Measurements from ENCODE around the gene RFNG.

The RFNG gene

DNA sequence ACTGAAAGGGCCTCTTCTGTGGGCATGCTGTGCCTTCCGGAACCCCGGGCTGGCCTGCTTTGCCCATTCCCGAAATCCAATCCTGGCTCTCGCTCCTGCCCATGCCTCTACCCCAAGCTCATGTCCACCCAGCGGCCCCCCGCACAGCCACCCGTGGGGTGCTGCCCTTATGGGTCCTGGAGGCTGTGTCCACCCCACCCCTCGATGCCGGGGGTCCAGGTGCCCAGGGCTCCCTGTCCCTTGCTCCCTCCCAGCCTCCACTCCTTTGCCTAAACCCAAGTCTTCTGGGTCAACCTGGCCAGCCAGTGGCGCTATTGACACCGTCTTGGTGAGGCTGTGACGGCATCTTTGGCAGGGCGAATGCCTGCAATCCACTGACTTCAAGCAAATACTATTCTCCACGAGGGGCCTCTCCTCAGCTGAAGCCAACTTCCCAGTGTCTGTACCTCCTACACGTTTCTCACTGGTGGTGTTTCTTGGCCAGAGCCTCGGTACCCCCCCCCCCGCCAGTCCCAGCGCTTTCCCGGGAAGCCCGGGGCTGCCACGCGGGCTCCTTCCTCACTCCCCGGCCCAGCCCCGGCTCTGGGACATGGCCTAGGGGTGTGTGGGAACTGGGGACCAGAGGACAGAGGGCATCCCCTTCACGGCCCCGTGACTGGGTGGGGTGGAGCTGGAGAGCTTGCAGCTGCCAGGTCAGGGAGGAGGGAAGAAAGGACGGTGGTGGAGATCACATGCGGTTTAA, 26.2 kb upstream of the RFNG start:
- no peak for DNase-seq

DNA sequence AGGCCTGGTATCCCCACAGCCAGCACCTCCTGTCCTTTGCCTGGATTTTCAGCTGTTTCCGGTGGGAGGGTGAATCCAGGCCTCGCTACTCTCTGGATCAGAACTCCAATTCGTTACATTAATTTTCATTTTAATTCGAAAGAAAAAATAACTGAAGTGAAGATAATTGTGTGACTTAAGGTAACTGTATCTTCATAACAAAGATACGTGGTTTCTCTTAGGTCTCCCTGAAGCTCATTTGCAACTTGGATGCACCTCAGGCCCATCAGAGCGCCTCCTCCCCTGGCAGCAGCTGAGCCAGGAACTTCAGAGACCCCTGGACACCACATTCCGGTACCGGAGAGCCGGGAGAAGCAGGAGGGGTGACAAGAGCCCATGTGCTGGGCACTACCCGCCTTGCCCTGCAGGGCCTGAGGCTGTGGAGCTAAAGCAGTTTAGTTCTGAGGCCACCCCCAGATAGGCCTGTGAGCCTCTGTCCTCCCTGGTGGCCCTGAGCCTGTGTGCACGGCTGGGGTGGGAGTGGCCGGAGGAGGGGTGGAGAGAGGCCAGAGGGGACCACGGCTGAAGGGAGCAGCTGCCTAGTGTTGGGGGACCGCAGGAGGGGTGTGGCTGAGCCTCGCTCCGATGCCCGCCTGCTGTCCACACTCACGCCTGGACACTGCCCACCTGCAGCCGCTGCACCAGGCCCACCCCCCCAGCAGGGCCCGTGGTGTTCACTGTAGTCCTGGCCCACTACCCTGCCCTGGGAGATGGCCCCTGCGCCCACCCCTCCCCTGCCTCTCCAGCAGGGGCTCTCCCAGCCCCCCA, 25.4 kb upstream of the RFNG start:
- no peak for DNase-seq

DNA sequence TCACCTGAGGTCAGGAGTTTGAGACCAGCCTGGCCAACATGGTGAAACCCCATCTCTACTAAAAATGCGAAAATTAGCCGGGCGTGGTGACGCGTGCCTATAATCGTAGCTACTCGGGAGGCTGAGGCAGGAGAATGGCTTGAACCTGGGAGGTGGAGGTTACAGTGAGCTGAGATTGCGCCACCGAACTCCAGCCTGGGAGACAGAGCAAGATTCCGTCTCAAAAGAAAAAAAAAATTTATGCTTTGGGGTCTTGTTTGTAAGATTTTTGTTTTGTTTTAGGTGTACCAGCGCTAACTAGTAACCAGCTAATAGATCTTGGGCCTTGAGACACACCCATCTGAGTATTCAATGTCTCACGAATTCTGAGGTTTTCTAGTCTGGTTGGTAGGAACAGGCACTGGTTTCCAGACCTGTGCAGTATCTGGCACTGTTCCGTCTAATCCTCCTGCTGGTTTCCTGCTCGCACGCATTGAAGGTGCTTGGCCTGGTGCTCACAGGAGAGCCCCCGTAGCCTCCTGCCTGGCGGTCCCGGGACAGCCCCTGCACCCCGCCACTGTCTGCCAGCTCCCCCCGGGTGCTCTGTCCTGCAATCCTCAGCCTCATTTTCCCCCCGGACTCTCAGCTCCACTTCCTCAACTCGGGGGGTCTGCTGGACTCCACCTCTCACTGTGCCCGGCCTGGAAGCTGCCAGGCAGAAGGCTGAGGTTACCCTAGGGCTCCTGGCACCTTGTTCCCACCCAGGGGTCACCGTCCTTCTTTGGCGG, 24.6 kb upstream of the RFNG start:
- no peak for DNase-seq

DNA sequence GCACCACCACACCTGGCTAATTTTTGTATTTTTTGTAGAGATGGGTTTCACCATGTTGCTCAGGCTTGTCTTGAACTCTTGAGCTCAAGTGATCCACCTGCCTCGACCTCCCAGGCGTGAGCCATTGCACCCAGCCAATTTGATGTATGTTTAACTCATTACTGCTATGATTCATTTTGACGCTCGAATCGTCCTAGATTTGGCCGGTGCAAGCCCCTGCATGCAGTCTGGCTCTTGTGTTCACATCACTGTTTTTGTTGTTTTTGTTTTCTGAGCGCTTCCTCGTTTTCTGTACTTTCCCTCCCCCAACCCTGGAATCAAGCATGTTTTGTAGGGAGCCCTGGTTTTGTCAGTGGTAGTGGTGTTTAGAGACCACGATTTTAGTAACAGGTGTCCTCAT, 21.8 kb upstream of the RFNG start:
- DNase-seq, result no peak

DNA sequence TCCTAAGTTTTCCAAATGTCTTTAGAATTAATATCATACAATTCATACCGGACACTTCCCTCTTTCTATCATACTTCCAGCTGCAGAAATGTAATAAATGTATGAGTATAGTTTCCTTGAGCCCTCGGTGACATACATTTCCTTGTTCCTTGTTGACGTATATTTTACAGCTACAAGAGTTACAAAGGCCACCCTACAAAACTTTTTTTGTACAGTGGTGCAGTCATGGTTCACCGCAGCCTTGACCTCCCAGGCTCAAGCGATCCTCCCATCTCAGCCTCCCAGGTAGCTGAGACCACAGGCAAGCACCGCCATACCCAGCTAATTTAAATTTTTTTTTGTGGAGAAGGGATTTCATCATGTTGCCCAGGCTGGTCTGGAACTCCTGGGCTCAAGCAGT, 21.2 kb upstream of the RFNG start:
- no peak for DNase-seq

DNA sequence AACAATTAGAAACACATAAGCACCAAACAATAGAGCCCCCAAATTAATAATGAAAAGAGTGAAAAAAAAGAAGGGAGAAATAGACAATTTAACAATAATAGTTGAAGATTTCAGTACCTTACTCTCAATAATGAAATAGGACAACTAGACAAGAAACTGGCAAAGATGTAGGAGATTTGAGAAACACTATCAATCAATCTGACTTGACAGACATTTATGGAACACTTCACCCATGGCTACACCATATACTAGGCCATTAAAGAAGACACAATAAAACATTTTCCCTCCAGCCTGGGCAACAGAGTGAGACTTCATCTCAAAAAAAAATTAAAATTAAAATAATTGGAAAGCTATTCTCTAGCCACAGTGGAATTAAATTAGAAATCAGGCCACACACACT, 19.0 kb upstream of the RFNG start:
- no peak for DNase-seq

DNA sequence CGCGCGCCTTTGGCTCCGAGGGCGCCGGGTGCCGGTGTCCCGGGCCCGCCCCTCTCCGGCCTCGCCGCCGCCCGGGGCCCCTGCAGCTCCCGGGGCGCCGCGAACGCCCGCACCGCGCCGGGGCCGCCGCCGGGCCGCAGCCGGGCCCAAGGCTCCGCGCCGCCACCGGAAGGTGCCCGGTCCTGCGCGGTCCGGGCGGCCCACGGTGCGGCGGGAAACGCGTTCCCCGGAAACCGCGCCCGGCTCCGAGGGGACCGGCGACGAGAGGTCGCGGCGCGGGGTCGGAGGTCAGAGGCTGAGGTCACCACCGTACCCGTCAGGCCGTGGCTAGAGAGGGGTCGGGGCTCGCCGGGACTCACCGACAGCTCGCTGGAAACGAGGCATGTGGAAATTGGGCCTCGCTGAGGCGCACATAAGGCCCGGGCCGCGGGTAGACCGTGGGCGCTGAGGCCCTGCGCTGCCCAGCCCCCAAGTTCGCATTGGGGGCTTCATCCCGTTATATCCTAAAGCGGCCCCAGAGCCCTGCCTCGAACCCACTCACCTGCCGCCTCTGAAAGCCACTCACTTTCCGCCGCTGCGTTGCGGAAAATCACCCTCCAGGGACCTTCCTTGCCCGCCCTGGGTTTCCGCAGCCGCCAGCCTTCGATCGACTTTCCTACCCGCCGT, 14.2 kb upstream of the RFNG start, which contains the start of gene DUS1L:
TSS of gene DUS1L (minus strand) at position 167 of the 666 bp plus-strand sequence. CDS start 745 bp downstream, outside the sequence.
- DNase-seq, result peak; percentile 40 to 48

DNA sequence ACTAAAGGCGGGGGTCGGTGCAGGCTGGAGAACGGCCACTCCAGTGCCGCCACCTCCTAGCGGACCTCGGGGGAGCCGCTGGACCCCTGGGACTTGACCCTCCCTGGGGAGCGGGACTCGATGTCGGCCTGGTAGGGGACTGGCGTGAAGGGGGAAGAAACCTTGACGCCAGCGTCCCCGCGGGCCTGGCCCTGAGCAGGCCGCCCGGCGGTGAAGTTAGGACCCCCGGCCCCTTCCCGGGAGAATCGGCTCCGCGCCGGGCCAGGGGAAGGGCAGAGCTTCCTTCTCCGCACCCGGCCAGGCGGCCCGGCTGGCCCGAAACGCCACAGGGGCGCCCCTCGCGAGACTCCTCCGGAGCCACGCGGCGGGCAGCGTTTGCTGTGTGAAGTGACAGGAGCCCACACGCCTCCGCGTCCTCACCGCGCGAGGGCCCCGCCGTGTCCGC, 13.6 kb upstream of the RFNG start:
- no peak for DNase-seq

DNA sequence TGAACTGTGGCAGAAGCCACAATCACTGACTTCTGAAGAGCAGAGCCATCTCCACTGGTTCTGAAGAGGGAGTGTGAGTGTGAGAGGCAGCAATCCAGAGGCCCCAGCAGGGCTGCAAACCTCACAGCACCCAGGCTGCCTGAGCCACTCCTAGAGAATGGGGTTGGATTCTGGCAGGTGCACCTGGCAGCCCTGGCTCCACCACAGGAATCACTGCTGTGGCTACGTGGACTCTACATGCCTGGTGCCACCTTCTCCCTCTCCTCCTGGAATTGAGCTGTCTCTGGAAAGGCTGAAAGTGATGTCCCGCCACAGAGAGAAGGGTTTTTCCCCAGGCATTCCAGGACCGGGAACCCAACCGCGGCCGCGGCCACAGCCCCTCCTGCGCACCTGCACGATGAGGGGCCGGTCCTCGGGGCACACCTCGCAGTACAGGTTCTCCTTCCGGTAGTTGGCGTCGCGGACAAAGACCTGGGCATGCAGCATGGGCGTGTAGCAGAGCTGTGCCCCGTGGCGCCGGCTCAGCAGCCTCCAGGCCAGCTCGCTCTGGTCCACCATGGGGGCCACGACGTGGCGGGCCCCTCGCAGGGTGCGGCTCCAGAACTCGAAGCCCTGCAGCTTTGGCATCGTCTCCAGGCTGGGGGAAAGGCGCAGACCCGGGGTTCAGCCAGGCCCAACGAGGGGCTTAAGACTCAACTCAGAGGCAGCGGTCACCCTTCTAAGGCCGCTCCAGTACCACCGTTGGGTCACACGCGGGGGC, 13.0 kb upstream of the RFNG start:
- no peak for DNase-seq

DNA sequence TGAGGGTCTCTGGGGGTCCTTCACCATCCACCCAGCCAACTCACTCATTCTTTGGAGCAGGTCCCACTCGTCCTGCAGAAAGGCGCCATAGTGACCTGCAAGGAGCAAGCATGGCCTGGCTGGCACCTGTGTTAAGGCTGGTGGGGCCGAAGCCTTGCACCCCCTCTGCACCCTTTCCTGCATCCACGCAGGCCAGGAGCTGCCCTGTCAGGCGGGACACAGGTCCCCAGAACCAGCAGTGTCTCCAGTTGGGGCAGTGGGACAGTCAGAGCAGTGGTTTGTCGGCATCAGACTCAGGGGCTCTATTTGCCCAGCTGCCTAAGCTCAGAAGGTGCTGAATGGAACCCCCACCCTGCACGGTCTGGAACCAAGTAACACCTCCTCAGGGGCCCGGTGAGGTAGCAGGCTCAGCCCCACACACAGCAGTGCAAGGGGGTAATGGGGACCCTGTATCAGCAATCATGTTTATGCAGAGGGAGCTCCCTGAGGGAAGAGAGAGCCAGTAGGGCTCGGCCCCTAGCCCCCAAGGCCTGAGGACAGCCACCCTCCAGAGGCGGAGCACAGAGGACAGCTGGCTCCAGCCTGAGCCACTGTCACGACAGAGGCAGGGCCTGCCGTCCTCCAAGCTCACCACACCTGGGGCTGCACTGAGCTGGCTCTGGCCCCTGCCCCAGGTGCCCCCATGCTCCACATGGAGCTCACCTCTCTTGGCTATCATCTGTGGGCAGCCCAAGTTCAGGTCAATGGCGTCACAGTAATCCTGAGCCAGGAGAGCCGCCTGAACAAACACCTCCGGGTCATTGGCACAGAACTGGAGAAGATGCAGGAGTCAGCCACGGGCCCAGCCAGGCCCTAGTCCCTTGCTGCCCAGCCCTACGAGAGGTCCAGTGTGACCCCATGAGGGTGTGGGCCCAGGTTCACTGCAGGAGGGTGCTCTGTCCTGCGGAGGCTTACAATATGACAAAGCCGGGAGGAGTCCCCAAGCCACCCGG, 12.1 kb upstream of the RFNG start:
- DNase-seq, result no peak

DNA sequence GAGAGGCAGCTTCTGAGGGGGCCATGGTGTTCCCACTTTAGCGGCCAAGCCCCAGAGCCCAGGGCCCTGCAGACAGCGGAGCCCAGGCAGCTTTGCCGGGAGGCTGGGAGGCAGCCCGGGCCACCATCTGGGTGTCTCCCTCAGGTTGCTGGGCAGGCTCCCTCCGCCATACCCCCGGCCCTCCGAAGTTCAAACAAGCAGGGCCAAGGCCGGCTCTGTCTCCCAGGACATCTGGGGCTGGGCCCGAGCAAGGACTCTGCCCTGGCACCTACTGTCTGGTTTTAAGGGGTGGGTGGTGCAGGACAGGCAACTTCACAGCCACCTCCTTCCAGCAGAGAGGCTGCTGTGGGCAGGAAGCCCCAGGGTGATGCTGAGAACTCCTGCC, 11.4 kb upstream of the RFNG start:
- no peak for DNase-seq

DNA sequence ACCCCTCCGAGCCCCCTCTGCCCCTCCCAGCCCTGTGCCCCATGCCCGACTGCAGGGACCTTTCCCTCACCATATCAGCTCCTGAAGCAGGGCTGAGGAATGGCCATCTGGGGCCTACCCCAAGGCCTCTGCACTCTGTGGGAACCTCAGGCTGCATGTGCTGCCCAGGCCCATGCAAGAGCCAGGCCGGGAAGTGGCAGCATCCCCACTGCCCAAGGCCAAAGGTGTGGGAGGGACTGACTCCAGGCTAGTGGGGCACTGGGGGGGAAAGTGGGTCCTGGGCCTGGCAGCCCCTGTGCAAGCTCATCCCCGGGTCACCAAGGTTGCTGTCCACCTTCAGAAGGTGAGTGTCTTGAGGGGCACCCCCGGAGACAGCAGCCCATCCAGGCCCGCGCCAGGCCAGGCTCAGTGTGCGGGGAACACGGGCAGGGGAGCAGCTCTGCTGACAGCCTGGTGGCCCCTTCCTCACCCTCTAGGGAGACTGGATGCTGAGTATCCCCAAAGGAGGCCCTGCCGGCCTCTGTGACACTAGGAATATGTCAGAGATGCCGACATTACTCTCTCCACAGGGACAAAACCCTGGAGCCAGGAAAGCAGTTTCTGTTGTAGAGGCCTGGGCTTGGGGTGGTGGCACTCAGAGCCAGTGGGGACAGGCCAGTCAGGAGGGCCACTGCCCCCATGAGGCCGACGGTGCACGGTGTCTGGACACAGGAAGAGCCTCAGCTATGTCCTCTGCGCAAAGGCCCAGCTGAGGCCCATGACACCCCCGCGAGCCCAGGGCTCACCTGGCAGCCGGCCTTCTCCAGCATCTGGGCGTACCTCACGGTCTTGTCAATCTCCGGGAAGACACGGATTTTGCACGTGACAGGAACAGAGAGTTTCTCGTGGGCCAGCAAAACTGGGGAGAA, 10.7 kb upstream of the RFNG start:
- no peak for DNase-seq

DNA sequence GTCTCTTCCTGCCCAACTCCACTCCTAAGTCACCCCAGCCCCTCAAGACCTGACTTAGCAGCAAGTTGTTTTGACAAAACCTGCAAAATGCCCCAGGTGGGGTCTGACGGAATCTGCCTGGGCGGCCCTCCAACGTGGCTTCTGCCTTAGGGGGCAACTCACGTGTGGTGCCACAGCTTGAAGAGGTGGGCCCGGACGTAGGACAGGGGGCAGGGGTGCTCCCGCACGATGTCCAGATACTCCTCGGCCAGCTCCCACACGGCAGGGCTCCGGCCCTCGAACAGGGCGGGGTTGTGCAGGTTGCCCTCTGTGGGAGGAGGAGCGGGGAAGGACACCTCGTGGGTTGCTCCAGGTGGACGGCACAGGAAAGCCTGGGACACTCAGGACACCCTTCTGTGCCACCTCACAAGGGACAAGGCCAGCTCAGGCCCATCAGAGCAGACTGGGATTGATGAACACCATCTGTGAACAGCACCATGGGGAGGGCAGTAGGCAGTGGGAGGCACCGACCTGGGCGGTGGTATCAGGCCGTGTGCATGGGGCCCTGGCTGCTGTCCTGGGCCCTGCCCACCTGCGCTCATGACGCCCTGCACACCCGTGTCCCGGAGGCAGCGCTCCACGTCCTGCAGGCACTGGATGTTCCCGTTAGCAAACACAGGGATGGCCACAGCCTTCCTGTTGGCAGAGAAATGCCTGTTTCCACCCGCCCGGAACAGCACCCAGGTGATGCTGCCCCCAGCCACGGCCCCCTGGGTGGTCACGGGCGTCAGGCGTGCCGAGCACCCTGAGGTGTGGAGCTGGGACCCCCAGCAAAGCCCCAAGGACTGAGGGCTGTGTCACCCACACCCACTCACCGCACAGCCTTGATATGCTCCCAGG, 9.7 kb upstream of the RFNG start:
- no peak for DNase-seq

DNA sequence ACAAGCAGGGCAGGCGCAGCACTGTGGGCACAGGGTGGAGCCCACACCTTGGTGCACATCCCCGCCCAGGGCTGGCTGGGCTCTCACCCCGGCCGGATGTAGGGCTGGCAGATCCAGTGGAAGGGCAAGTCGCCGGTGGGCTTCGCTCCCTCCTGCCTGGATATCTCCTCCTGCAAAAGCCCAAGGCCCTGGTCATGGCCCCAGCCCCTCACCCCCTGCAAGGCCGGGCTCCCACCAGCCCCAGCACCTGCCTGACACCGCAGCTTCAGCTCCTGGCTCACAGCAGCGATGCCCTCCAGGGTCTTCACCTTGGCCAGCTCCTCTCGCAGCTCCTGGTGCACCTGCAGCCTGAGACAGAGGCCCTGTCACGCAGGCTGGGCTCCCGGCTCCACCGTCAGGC, 9.0 kb upstream of the RFNG start:
- DNase-seq, result no peak

DNA sequence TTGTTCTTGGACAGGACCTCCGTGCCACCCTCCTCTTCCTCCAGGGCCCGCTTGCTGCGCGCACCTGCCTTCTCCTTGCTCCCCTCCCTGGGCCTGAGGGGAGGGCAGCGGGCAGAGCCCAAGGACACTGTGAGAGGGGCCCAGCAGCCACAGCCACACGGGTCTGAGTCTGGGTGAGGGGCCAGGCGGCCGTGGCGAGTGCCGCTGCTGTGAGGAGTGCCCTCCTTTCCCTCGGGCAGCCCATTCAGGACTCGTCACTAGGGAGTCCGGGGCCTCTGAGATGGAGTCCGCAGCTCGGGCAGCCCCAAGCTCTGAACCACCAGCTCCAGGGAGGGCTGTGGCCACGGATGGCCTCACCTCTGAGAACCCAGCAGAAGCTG, 8.4 kb upstream of the RFNG start:
- no peak for DNase-seq

DNA sequence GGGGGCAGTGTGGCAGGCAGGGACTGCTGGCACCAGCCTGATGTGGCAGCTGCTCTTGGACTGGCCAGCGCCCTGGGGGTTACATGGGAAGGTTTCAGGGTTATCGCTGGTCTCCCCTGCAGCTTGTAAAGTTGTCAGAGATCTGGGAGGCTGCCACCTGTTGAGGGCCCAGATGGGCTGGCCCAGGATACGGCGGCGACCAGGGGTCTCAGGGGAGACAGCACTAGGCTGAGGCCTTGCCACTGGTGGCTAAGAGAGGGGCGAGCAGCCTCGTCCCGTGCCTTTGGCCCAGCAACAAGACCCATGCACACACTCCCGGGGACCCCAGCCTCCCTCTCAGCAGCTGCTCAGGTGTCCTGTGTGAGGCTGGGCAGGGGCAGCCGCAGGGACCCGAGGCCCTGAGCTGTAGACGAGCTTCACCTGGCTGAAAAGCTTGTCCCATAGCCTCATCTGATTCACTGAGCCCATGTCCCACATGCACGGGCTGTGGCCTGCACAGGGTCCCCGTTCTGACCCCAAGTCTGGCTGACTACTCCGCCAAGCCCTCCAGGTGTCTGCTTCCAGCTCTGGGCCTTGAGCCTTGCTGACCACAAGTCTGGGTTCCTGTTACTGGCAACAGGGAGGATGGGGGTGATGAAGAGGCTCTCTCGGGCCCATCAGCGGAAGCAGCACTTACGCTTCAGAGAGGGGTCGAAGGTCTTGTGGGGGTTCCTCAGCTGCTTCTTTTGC, 7.8 kb upstream of the RFNG start:
- DNase-seq, result no peak

DNA sequence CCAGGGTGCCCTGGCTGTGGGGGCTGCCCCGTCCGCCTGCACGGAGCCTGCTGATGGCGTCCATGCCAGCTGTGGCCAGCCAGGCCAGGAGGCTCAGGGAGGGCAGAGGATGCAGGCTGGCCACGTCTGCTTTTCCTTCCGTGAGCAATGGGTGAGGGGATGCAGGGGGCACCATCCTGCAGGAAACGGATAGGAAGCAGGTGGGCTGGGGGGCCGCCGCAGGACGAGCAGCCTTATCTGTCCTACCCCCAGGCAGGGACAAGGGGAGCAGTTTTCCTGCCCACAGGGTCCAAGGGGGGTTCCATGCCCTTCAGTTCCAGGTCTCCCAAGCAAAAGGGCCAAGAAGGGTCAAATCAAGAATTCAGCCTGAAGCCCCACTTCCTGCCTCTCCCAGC, 7.2 kb upstream of the RFNG start:
- DNase-seq, result no peak

DNA sequence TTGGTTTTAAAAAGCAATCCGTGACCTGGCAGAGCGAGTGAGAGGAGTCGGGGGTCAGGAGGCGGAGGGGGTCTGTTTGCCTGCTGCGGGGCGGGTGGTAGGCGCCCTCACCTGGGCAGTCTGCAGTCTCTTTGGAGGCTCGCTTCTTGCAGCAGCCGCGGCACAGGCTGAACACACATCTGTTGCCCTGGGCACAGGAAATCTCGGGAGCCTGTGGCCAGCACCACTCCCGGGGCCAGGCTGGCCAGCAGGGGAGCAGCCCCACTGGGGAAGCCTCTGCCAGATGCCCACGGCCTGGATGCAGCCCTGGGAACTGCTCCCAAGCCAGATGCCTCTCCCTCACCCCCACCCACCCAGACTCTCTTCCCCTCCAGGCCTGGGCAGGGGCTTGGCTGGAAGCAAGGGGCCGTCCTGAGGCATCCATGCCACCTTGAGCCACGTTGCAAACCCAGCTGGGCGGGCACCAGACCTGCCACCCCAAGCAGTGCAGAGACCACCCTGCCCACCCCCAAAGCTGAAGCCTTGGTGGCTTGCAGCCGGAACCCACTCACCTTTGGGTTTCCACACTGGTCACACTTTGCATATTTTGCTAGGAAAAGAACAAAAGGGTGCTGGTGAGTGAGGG, 6.7 kb upstream of the RFNG start:
- DNase-seq, result no peak

Data from Kasumi-1 (cell line).